HCT116 (cell line): ENCODE measurements around the gene NT5DC2. TPM values are rescaled to one million over a fixed set of nuclear protein-coding genes. Genes with fewer than 3 reads are reported as not detected.

Source experiments
- ATAC-seq: fragments of 200-7000 bp; cut with Tn5 transposase; 2 replicates; pipeline ENCODE4 v1.9.1; 2020; ENCODE audit warnings: mild to moderate bottlenecking, moderate library complexity
- BruUV-seq: library from RNA; stranded (reverse); fragments of 400-500 nt; replicated peaks from 2 replicates; lab custom pipeline; 2021; lab: Mats Ljungman, UMichigan
- CTCF ChIA-PET: fragments of 300-600 bp; sonication (Branson Sonifier 250); formaldehyde crosslinking; loops from one replicate; lab custom pipeline; 2021; ENCODE audit warnings: antibody characterized with exemption; lab: Charles Lee
- POLR2A ChIA-PET: fragments of 300-600, 350-600 bp; sonication (Branson Sonifier 250); formaldehyde crosslinking; loops from one replicate; lab custom pipeline; 2021; ENCODE audit warnings: antibody characterized with exemption; lab: Charles Lee
- RAD21 ChIA-PET, 2 experiments: fragments of 300-600 bp; sonication (Branson Sonifier 250); formaldehyde crosslinking; loops; one replicate each; lab custom pipeline; 2023; ENCODE audit warnings: low total read pairs in 2 of 2; ENCODE audit not compliant: uncharacterized antibody in 2 of 2, unreplicated experiment in 2 of 2, low non-redundant PET in 1 of 2; lab: Charles Lee
- DNase-seq: peaks from one replicate; pipeline ENCODE4 v3.0.0-alpha.2; 2010; ENCODE audit warnings: low read depth, low spot score
- H2AFZ ChIP-seq: fragments of 200-600 bp; shearing (Covaris generic), sonication (generic); 2 replicates; pipeline ENCODE4 v1.6.1; 2017; ENCODE audit warnings: low read depth, mixed run types, mixed read lengths, antibody characterized with exemption, low read length; ENCODE audit not compliant: poor library complexity, severe bottlenecking
- H3K27ac ChIP-seq: 2 replicates; pipeline ENCODE4 v1.5.1; 2012; ENCODE audit warnings: low read depth, low read length
- H3K27me3 ChIP-seq: fragments of 200-600 bp; sonication (generic); 2 replicates; pipeline ENCODE4 v1.6.1; 2016; ENCODE audit warnings: mixed run types, low read length, mixed read lengths; ENCODE audit not compliant: insufficient read depth
- H3K36me3 ChIP-seq, 2 experiments: fragments of 200-500 bp in 1 of 2; fragments of 200-600 bp in 1 of 2; sonication (Bioruptor generic) in 1 of 2; sonication (generic) in 1 of 2; 2 replicates each; pipeline versions ENCODE4 v1.5.1 to v1.6.1; 2014 to 2016; ENCODE audit warnings: low read length in 2 of 2, inconsistent platforms in 1 of 2, mixed read lengths in 1 of 2, mixed run types in 1 of 2; ENCODE audit not compliant: insufficient read depth in 2 of 2, control insufficient read depth in 1 of 2
- H3K4me1 ChIP-seq, 2 experiments: fragments of 200-600 bp in 1 of 2; sonication (generic) in 1 of 2; 2 replicates each; pipeline versions ENCODE4 v1.5.1 to v1.6.1; 2012 to 2017; ENCODE audit warnings: low read length in 2 of 2, inconsistent platforms in 1 of 2, mild to moderate bottlenecking in 1 of 2, mixed read lengths in 1 of 2, mixed run types in 1 of 2, moderate library complexity in 1 of 2; ENCODE audit not compliant: insufficient read depth in 2 of 2, control insufficient read depth in 1 of 2
- H3K4me2 ChIP-seq: fragments of 200-600 bp; sonication (generic); 2 replicates; pipeline ENCODE4 v1.6.1; 2017; ENCODE audit warnings: mixed run types, low read length, mixed read lengths
- H3K4me3 ChIP-seq, 2 experiments: fragments of 200-600 bp in 1 of 2; sonication (generic) in 1 of 2; replicated peaks in 1 of 2; 2 replicates each; pipeline ENCODE4 v1.5.1; 2011 to 2016; ENCODE audit warnings: low read length in 2 of 2, control low read depth in 1 of 2, low read depth in 1 of 2, mild to moderate bottlenecking in 1 of 2, mixed read lengths in 1 of 2, mixed run types in 1 of 2
- H3K79me2 ChIP-seq: fragments of 200-600 bp; sonication (generic); 2 replicates; pipeline ENCODE4 v1.6.1; 2017; ENCODE audit warnings: mild to moderate bottlenecking, mixed run types, low read length, moderate library complexity, mixed read lengths; ENCODE audit not compliant: insufficient read depth
- H3K9ac ChIP-seq: fragments of 200-600 bp; sonication (generic); 2 replicates; pipeline ENCODE4 v1.6.1; 2016; ENCODE audit warnings: low read length, mixed read lengths
- H3K9me2 ChIP-seq: fragments of 200-600 bp; sonication (generic), shearing (Covaris generic); 2 replicates; pipeline ENCODE4 v1.6.1; 2017; ENCODE audit warnings: mixed run types, mild to moderate bottlenecking, moderate library complexity; ENCODE audit not compliant: insufficient read depth
- H3K9me3 ChIP-seq, 2 experiments: fragments of 200-500 bp in 1 of 2; fragments of 200-600 bp in 1 of 2; sonication (Bioruptor generic) in 1 of 2; sonication (generic) in 1 of 2; 2 replicates each; pipeline ENCODE4 v1.6.1; 2014 to 2017; ENCODE audit warnings: low read length in 2 of 2, mixed read lengths in 2 of 2, inconsistent platforms in 1 of 2, low read depth in 1 of 2, mild to moderate bottlenecking in 1 of 2, mixed run types in 1 of 2, moderate library complexity in 1 of 2; ENCODE audit not compliant: control insufficient read depth in 1 of 2, insufficient read depth in 1 of 2
- H4K20me1 ChIP-seq: fragments of 200-600 bp; sonication (generic), shearing (Covaris generic); 2 replicates; pipeline ENCODE4 v1.6.1; 2017; ENCODE audit warnings: mixed run types, mild to moderate bottlenecking, moderate library complexity; ENCODE audit not compliant: insufficient read depth
- CEBPB ChIP-seq: IDR thresholded peaks from 2 replicates; pipeline ENCODE4 v1.6.1; 2012; ENCODE audit warnings: low read depth
- ELF1 ChIP-seq: IDR thresholded peaks from 2 replicates; pipeline ENCODE4 v1.6.1; 2012; ENCODE audit warnings: low read depth, borderline replicate concordance
- EZH2phosphoT487 ChIP-seq: fragments of 200-600 bp; IDR thresholded peaks from 2 replicates; pipeline ENCODE4 v1.6.1; 2018; ENCODE audit warnings: antibody characterized with exemption, borderline replicate concordance
- FOSL1 ChIP-seq: IDR thresholded peaks from 2 replicates; pipeline ENCODE4 v1.6.1; 2012; ENCODE audit warnings: low read depth
- JUND ChIP-seq: IDR thresholded peaks from 2 replicates; pipeline ENCODE4 v1.6.1; 2012
- POLR2A ChIP-seq: IDR thresholded peaks from 2 replicates; pipeline ENCODE4 v1.7.0; 2011; ENCODE audit warnings: borderline replicate concordance; ENCODE audit not compliant: insufficient read depth, insufficient read length; ENCODE audit errors: extremely low read depth
- SRF ChIP-seq: IDR thresholded peaks from 2 replicates; pipeline ENCODE4 v1.6.1; 2012; ENCODE audit warnings: low read depth
- TCF7L2 ChIP-seq: IDR thresholded peaks from 2 replicates; pipeline ENCODE4 v1.7.0; 2011; ENCODE audit warnings: borderline replicate concordance, inconsistent platforms; ENCODE audit not compliant: insufficient read depth, insufficient read length; ENCODE audit errors: extremely low read depth
- YY1 ChIP-seq: IDR thresholded peaks from 2 replicates; pipeline ENCODE4 v1.6.1; 2011; ENCODE audit warnings: low read length, low read depth, moderate library complexity, mild to moderate bottlenecking; ENCODE audit not compliant: insufficient replicate concordance; ENCODE audit errors: extremely low read depth
- ZNF274 ChIP-seq: fragments of 200-500 bp; sonication (Bioruptor generic); IDR thresholded peaks from 2 replicates; pipeline ENCODE4 v1.6.1; 2014; ENCODE audit warnings: mild to moderate bottlenecking, low read depth, low read length, inconsistent platforms
- intact Hi-C: fragments of 100-400 bp; cut with micrococcal nuclease; formaldehyde crosslinking; loops from 2 replicates; pipeline ENCODE4 v1.10.0; 2022
- total RNA-seq: library from RNA; stranded (reverse); gene quantifications from one replicate; pipeline ENCODE4 v1.2.1, GENCODE V29; 2021; ENCODE audit not compliant: unreplicated experiment
- TF ChIP-seq, protein P1 (sequence below), 3 experiments: fragments of 200-600 bp in 1 of 3; sonication (generic) in 1 of 3; IDR thresholded peaks in 2 of 3; conservative IDR thresholded peaks in 1 of 3; 2 replicates each; pipeline ENCODE4 v1.5.1; 2012 to 2017; ENCODE audit warnings: low read depth in 2 of 3, low read length in 2 of 3, antibody characterized with exemption in 1 of 3, borderline replicate concordance in 1 of 3, control low read depth in 1 of 3, mild to moderate bottlenecking in 1 of 3, mixed read lengths in 1 of 3, mixed run types in 1 of 3, moderate library complexity in 1 of 3; ENCODE audit not compliant: insufficient read depth in 1 of 3
- TF ChIP-seq, protein P2 (sequence below): IDR thresholded peaks from 2 replicates; pipeline ENCODE4 v1.6.1; 2012
- TF ChIP-seq, protein P3 (sequence below): IDR thresholded peaks from 2 replicates; pipeline ENCODE4 v1.6.1; 2012

Gene NT5DC2
- total RNA-seq, 1 experiment from 2014 or later, result 125 TPM

DNA sequence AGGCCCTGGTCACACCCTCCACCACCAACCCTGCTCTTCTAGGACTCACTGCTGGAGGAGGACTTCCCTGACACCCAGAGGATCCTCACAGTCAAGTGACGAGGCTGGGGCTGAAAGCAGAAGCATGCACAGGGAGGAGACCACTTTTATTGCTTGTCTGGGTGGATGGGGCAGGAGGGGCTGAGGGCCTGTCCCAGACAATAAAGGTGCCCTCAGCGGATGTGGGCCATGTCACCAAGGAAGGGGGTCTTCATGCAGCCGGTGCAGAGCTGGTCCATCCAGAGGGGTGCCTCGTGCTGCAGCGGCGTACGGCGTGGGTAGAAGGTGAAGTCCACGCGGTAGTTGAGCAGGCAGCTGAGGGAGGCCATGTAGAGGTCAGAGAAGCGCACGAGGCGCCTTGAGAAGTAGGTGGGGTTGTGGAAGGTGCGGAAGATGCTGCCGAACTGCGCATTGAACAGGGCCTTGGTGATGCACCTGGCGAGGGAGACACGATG lies 9.4 kb downstream of the NT5DC2 start (continued):
- TF ChIP-seq, protein P1, sequence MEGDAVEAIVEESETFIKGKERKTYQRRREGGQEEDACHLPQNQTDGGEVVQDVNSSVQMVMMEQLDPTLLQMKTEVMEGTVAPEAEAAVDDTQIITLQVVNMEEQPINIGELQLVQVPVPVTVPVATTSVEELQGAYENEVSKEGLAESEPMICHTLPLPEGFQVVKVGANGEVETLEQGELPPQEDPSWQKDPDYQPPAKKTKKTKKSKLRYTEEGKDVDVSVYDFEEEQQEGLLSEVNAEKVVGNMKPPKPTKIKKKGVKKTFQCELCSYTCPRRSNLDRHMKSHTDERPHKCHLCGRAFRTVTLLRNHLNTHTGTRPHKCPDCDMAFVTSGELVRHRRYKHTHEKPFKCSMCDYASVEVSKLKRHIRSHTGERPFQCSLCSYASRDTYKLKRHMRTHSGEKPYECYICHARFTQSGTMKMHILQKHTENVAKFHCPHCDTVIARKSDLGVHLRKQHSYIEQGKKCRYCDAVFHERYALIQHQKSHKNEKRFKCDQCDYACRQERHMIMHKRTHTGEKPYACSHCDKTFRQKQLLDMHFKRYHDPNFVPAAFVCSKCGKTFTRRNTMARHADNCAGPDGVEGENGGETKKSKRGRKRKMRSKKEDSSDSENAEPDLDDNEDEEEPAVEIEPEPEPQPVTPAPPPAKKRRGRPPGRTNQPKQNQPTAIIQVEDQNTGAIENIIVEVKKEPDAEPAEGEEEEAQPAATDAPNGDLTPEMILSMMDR (IDR thresholded peaks at IDR 0.05 in 2 of 3, conservative IDR thresholded peaks at IDR 0.05 in 1 of 3; ENCODE audit: borderline replicate concordance in 1 of 3, insufficient read depth in 1 of 3, low read depth in 2 of 3, low read length in 2 of 3), result no peak
- TF ChIP-seq TCF7L2 (no peak), EZH2phosphoT487 (no peak), JUND (no peak), ZNF274 (no peak), ELF1 (no peak), CEBPB (no peak)
- TF ChIP-seq, protein P2, sequence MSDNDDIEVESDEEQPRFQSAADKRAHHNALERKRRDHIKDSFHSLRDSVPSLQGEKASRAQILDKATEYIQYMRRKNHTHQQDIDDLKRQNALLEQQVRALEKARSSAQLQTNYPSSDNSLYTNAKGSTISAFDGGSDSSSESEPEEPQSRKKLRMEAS, result no peak

DNA sequence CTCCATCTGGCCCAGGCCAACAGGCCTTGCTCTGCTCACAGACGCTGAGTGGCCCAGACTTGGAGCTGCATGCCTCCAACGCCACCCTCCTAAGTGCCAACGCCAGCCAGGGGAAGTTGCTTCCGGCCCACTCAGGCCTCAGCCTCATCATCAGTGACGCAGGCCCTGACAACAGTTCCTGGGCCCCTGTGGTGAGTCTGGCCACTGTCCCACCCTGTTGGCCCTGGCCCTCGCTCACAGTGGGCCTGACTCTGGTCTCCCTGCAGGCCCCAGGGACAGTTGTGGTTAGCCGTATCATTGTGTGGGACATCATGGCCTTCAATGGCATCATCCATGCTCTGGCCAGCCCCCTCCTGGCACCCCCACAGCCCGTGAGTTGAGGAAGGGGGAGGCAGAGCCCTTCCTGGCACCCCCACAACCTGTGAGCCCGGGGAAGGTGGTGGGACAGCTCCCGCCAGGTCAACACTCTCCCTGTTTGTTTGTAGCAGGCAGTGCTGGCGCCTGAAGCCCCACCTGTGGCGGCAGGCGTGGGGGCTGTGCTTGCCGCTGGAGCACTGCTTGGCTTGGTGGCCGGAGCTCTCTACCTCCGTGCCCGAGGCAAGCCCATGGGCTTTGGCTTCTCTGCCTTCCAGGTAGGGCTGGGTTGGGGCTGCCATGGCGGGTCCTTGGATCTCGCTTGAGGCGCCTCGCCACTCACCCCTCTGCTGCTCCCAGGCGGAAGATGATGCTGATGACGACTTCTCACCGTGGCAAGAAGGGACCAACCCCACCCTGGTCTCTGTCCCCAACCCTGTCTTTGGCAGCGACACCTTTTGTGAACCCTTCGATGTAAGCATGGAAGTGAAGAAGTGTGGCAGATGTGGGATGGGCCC lies 10.0 kb downstream of the NT5DC2 start:
- Histone ChIP-seq H3K9ac (no peak overlapping the region), H3K4me2 (no peak overlapping the region), H3K27me3 (no peaks in the 10 kb centered on the region), H4K20me1 (no peaks in the 10 kb centered on the region), H3K4me1 (peaks cover 0 to 3% of the 10 kb centered on the region in 2 experiments; a peak in 1 of 4 replicates), H3K9me2 (no peaks in the 10 kb centered on the region), H3K36me3 (peaks cover 11 to 17% of the 10 kb centered on the region in 2 experiments), H3K79me2 (no peaks in the 10 kb centered on the region), H3K27ac (no peak overlapping the region), H3K4me3 (no peak overlapping the region), H3K9me3 (no peaks in the 10 kb centered on the region), H2AFZ (no peak overlapping the region)
- ChIA-PET RAD21 (no interaction called here), POLR2A (no interaction called here), CTCF (no interaction called here)
- no TSS peak for BruUV-seq
- TF ChIP-seq ZNF274, result no peak
- TF ChIP-seq TCF7L2, result no peak
- no peak for TF ChIP-seq POLR2A
- TF ChIP-seq CEBPB, result no peak
- TF ChIP-seq YY1, result no peak
- TF ChIP-seq SRF, result no peak
- TF ChIP-seq, protein P3, sequence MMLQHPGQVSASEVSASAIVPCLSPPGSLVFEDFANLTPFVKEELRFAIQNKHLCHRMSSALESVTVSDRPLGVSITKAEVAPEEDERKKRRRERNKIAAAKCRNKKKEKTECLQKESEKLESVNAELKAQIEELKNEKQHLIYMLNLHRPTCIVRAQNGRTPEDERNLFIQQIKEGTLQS, result no peak
- TF ChIP-seq FOSL1, result no peak
- ATAC-seq (no peak), DNase-seq (no peak)
- intact Hi-C loops, result no loop called here
